ENCODE measurements around the gene RFX1. TPM values are rescaled to one million over a fixed set of nuclear protein-coding genes. Genes with fewer than 3 reads are reported as not detected.

Gene RFX1
- total RNA-seq, 2 donors from 2014 or later, result 17.1 to 24.3 TPM

GRCh38 chr19:13951043-13951442 lies 55.1 kb downstream of the RFX1 start:
- Histone ChIP-seq H3K4me1 (ENCODE audit: control insufficient read depth, insufficient read depth, low read length) (no peaks in the 10 kb centered on the region), H3K9ac (ENCODE audit: extremely low read depth, low read length, poor library complexity, severe bottlenecking) (no peak overlapping the region), H3K27me3 (ENCODE audit: control insufficient read depth, insufficient read depth, low read length, poor library complexity, severe bottlenecking) (no peaks in the 10 kb centered on the region), H3K27ac (ENCODE audit: low read depth, low read length) (no peak overlapping the region), H3K9me3 (ENCODE audit: control insufficient read depth, low read length) (no peaks in the 10 kb centered on the region), H3K36me3 (ENCODE audit: control insufficient read depth, insufficient read depth, low read length) (peaks cover 10% of the 10 kb centered on the region), H3K4me3 (ENCODE audit: low read length) (no peak overlapping the region)
- Mint-ChIP-seq H3K27ac (no peak overlapping the region), H3K27me3 (ENCODE audit: insufficient read depth) (peaks cover 6% of the 10 kb centered on the region), H3K36me3 (ENCODE audit: low read depth) (peaks cover 7% of the 10 kb centered on the region), H3K4me3 (no peak overlapping the region), H3K4me1 (peaks cover 6% of the 10 kb centered on the region), H3K9me3 (no peaks in the 10 kb centered on the region)
- 80 to 89% methylated on average over 1 to 2 of the region's 2 CpGs for WGBS, 2 experiments (ENCODE audit: insufficient coverage in 1 of 2, insufficient read length in 1 of 2)
- DNase-seq, result no peak
- TF ChIP-seq CTCF (conservative IDR thresholded peaks at IDR 0.05), result no peak

DNA sequence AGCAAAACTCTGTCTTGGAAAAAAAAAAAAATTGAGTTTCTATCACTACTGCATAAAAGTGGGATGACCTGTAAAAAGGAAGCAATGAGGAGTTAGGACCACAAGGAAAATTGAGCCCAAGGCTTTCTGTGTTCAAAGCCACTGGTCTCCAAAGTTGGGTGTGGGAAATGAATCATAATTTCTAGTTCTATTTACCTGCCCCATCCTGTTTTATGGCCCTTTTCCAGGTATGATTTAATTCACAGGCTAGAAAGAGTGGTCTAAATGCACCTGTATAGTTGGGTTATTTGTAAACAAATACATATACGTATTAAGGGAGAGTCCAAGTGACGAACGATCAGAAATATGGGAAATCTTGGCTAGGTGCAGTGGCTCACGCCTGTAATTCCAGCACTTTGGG lies 59.7 kb downstream of the RFX1 start:
- Histone ChIP-seq H3K9ac (ENCODE audit: extremely low read depth, low read length, poor library complexity, severe bottlenecking) (no peak overlapping the region), H3K9me3 (ENCODE audit: control insufficient read depth, low read length) (no peaks in the 10 kb centered on the region), H3K27ac (ENCODE audit: low read depth, low read length) (no peak overlapping the region), H3K27me3 (ENCODE audit: control insufficient read depth, insufficient read depth, low read length, poor library complexity, severe bottlenecking) (no peaks in the 10 kb centered on the region), H3K4me1 (ENCODE audit: control insufficient read depth, insufficient read depth, low read length) (no peaks in the 10 kb centered on the region), H3K4me3 (ENCODE audit: low read length) (no peak overlapping the region), H3K36me3 (ENCODE audit: control insufficient read depth, insufficient read depth, low read length) (no peaks in the 10 kb centered on the region)
- Mint-ChIP-seq H3K4me3 (no peak overlapping the region), H3K36me3 (ENCODE audit: low read depth) (no peaks in the 10 kb centered on the region), H3K9me3 (peaks cover 12% of the 10 kb centered on the region), H3K27me3 (ENCODE audit: insufficient read depth) (peaks cover 9% of the 10 kb centered on the region), H3K4me1 (no peaks in the 10 kb centered on the region), H3K27ac (no peak overlapping the region)
- TF ChIP-seq CTCF (conservative IDR thresholded peaks at IDR 0.05), result no peak
- no peak for DNase-seq
- WGBS, 2 experiments (ENCODE audit: insufficient coverage in 1 of 2, insufficient read length in 1 of 2), result 93 to 99% methylated on average over 4 of the region's 4 CpGs

- DNase-seq, result no peak
- Mint-ChIP-seq H3K9me3 (peaks cover 12% of the 10 kb centered on the region), H3K4me1 (peaks cover 2% of the 10 kb centered on the region), H3K4me3 (no peak overlapping the region), H3K27ac (no peak overlapping the region), H3K27me3 (ENCODE audit: insufficient read depth) (peaks cover 3% of the 10 kb centered on the region), H3K36me3 (ENCODE audit: low read depth) (no peaks in the 10 kb centered on the region)
- 81 to 100% methylated on average over 1 of the region's 1 CpG for WGBS, 2 experiments (ENCODE audit: insufficient coverage in 1 of 2, insufficient read length in 1 of 2)
- Histone ChIP-seq H3K27ac (ENCODE audit: low read depth, low read length) (no peak overlapping the region), H3K36me3 (ENCODE audit: control insufficient read depth, insufficient read depth, low read length) (no peaks in the 10 kb centered on the region), H3K27me3 (ENCODE audit: control insufficient read depth, insufficient read depth, low read length, poor library complexity, severe bottlenecking) (no peaks in the 10 kb centered on the region), H3K9me3 (ENCODE audit: control insufficient read depth, low read length) (no peaks in the 10 kb centered on the region), H3K9ac (ENCODE audit: extremely low read depth, low read length, poor library complexity, severe bottlenecking) (no peak overlapping the region), H3K4me3 (ENCODE audit: low read length) (no peak overlapping the region), H3K4me1 (ENCODE audit: control insufficient read depth, insufficient read depth, low read length) (no peaks in the 10 kb centered on the region)
- no peak for TF ChIP-seq CTCF (conservative IDR thresholded peaks at IDR 0.05)
Measured at GRCh38 chr19:13942023-13942684, 64.0 kb downstream of the RFX1 start.

Data from endodermal cell (in vitro differentiated cells).